HG03520 (cell line): Measurements from ENCODE around the gene RPLP2.

Experiments
- ATAC-seq: cut with Tn5 transposase; IDR thresholded peaks from one replicate; pipeline ENCODE4 v1.9.1; 2021; ENCODE audit warnings: mild to moderate bottlenecking, moderate library complexity; ENCODE audit not compliant: unreplicated experiment

Gene RPLP2

DNA sequence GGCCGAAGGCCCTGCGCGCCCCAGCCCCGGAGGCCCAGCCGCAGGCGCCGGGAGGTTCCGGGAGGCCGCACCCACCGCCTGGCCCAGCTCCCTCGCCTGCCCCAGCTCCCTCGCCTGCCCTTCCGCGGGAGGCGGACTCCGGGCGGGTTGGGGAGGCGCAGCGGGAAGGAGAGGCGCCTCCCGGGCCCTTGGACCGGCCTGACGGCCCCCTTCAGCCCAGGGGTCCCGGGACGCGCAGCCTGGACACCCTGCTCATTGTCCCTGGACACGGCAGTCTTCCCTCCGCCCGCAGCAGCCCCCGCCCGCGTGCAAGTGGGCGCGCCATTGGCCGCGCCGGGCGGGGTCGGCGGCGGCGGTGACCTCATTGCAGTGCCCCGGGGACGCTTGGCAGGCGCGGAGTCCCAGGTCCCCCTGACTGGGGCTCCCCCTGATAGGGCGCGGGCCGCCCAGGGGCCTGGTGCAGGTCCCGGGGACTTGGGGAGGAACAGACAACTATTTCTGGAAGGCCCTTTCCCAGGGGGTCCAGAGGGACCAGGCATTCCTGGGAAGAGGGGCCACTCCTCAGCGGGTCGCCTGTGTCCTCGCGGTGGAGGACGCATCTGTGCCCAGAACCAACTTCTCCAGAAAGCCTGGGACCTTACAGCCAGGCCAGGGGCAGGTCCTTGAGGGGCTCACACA lies 23.5 kb downstream of the RPLP2 start:
- no peak for ATAC-seq

GRCh38 chr11:833849-834311 lies 24.1 kb downstream of the RPLP2 start:
- no peak for ATAC-seq

DNA sequence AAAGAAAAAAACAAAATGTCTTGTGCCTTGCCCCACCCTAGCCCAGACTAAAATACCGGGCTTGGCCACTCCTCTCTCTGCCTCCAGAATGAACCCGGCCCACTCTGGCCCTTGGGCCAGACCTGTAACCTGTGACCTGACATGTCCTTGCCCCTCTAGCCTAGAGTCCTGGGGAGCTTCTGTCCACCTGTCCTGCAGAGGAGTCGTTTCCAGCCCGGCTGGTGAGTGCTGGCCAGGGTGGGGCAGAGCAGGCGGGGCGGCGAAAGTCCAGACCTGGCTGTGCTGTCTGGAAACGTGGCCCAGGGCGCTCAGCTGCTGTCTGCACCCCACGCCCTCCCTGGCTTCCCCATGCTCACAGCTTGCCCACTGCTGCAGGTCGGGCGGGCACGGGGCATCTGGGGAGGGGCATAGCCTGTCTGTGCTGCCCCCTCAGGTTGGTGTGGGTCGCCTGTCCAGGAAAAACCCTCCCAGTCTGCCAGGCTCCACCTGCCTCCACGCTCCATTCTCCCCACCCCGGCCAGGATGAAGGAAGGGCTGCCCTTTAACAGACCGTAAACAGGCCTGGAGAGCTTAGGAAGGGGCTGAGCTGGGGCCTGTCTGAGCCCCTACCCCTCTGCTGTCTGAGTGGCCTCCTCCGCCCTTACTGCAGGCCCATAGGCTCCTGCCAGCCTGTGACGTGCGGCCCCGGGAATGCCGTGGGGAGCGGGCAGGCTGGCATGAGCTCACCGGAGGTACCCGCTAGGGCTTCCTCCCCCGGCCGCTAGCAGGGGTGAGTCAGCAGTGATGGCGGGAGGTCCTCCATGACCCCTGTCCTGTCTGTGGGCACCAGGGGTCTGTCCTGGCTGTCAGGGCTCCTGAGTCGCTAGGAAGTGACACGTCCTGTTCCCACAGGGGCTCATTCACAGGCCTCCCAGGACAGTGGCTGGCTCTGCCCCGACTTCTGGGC lies 24.9 kb downstream of the RPLP2 start:
- ATAC-seq: no peak

GRCh38 chr11:836274-836673 lies 26.5 kb downstream of the RPLP2 start:
- ATAC-seq: no peak

DNA sequence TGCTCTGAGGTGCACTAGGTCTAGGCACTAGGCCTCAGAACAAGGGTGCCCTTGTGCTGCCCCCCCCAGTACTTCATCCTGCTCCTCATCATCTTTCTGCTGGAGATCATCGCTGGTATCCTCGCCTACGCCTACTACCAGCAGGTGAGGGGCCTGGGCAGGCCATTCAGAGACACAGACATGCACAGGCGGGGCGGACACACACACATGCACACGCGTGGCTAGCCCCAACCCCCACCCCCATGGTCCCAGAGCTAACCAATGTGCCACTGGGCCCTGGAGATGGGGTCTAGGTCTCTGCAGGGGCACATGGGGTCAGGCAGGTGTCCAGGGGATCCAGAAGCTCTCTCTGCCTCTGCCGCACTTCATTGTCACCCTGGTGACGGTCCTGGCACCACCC lies 26.9 kb downstream of the RPLP2 start:
- no peak for ATAC-seq

- no peak for ATAC-seq
Observed at GRCh38 chr11:837189-837989, 27.6 kb downstream of the RPLP2 start.

DNA sequence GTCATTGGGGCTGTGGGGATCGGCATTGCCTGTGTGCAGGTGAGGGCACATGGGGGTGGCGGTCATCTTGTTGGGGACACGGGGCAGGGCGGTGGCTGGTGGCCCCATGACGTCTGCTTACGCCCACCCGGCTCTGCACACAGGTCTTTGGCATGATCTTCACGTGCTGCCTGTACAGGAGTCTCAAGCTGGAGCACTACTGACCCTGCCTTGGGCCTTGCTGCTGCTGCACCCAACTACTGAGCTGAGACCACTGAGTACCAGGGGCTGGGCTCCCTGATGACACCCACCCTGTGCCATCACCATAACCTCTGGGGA lies 28.2 kb downstream of the RPLP2 start:
- no peak for ATAC-seq

- ATAC-seq: no peak
Observed at GRCh38 chr11:838441-839279, 28.9 kb downstream of the RPLP2 start.

GRCh38 chr11:839280-839623 lies 29.5 kb downstream of the RPLP2 start:
- no peak for ATAC-seq

DNA sequence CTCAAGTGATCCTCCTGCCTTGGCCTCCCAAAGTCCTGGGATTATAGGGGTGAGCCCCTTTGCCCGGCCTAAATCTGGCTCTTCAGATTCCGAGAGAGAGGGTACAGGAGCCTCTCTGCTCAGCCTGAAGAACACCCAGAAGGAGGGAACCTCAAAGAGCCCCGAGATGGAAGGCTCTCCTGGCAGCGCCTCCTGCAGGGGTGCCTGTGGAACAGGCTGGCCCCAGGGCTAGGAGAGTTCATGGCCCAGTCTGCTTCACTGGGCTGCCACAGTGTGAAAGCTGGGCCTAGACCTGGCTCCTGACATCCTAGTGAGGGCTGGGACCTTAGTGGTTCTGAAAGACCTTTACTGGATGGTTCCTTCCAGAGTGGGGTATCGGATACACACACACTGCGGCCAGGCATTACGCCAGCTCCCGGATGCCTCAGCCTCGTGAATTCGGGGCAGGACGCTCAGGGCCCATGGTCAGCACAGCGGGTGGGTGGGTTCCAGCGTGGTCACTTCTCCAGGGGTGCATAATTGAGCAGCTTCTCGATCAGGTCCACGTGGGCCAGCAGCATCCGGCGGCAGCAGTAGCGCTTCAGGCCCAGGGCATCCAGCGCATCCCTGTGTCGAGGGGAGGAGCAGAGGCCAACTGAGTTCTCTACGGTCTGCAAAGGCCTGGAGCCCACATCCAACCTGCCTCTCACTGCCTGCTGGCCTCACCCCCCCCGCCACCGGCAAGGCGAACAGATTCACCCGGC lies 30.3 kb downstream of the RPLP2 start:
- no peak for ATAC-seq

GRCh38 chr11:841981-842369 lies 32.2 kb downstream of the RPLP2 start:
- peak; percentile 25 for ATAC-seq

GRCh38 chr11:842370-843002 lies 32.7 kb downstream of the RPLP2 start, which contains the start of the genes POLR2L and TSPAN4:
Gene POLR2L (minus strand): TSS chr11:842529. CDS start chr11:842508, 21 bp downstream.
Gene TSPAN4 (plus strand): TSS chr11:842852. CDS start chr11:850305, 7,453 bp downstream.
- ATAC-seq: peak; percentile 66

- no peak for ATAC-seq
Observed at GRCh38 chr11:843086-843734, 33.4 kb downstream of the RPLP2 start.

DNA sequence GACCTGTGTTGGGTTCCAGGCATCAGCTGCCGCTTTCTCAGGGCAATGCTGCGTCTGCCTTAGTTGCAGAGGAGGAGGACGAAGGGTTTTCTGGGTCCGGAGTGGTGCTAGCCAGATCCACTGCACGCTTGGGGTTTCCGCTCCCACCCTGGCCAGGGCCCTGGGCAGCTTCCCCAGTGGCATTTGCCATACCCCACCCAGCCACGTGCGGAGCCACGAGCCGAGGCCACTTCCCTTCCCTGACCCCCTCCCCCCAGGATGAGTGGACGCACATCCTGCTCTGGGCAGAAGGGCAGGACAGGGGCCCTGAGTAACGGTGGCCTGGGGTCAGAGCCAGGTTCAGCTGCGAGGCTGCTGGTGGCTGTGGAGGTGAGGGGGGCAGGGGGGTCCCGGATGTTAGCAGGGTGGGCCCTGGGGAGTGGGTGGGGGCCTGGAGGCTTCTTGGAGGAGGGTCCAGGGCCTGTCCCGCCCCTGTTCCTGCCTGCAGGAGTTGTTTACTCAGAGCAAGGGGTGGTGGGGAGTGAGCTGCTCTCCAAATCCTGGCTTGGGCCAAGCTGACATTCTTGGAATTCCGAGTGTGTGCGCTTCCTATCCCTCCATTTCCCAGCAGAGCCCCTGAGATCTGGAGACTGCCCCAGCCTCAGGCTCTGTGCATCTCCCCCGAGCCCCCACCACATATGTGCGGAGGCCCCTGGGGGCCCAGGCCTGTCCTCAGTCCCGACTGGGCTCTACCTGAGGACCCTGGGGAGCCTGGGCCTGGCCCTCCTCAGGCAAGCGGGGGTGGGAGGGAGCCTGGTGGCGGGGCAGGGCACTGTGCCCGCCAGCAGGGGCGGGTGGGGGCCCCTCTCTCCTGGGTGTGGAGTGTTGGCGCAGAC lies 34.3 kb downstream of the RPLP2 start:
- no peak for ATAC-seq

DNA sequence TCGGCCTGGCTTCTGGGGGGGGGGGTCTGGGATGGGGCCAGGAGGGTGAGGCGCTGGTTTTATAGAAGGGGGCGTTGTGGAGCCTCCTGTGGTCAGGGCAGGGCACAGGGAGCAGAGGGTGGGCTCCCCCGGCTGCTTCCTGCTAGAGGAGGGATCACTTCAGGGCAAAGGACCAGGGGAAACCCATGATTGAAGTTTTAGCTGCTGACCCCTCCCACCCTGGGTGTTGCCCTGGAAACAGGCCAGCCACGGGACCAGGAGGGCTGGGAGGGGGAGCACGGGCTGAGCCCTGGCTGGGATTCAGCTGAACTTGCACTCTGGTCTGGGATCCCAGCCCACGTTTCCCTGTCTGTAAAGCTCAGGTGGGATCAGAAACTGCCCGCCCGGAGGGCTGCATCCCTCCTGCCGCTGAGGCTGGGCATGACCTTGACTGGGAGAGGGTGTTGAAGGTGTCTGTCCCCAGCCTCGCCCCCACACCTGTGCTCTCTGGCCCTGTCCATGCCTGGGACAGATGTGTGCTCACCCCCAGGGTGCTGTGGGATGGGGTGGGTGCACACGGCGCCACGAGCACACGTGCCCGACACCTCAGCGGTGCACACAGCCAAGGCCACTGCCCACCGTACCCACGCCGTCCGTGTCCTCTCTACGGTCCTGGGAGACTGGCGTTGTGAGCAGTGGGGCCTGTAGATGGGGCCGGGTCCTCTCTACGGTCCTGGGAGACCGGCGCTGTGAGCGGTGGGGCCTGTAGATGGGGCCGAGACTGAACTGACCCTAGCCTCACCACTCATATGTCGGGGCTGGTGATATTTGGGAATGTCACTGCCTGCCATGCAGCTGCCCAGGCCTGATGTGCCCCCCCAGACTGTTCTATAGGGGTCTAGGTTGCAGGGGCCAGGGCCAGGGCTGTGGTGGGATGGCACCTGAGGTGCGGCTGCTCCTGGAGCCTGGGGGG lies 35.2 kb downstream of the RPLP2 start:
- ATAC-seq: no peak

- no peak for ATAC-seq
Observed at GRCh38 chr11:845872-846495, 36.2 kb downstream of the RPLP2 start.
